HepG2 (cell line): ENCODE measurements around the gene SUPT4H1. TPM values are rescaled to one million over a fixed set of nuclear protein-coding genes. Genes with fewer than 3 reads are reported as not detected.

Experiments
- BCL3 ChIP-seq: sonication (generic); formaldehyde crosslinking; IDR thresholded peaks from 2 replicates; pipeline ENCODE4 v1.5.1; 2020; ENCODE audit warnings: mild to moderate bottlenecking, missing genetic modification reagents, moderate library complexity
- CHD2 ChIP-seq: IDR thresholded peaks from 2 replicates; pipeline ENCODE4 v1.6.1; 2011; ENCODE audit warnings: low read depth, low read length, improper control_type of control experiment
- CTCF ChIP-seq: sonication (generic); formaldehyde crosslinking; IDR thresholded peaks from 2 replicates; pipeline ENCODE4 v1.5.0; 2020; ENCODE audit warnings: mild to moderate bottlenecking, missing genetic modification reagents, moderate library complexity
- KDM2A ChIP-seq: sonication (generic); formaldehyde crosslinking; IDR thresholded peaks from 2 replicates; pipeline ENCODE4 v1.4.0; 2020; ENCODE audit warnings: low read depth, missing genetic modification reagents, borderline replicate concordance
- MNT ChIP-seq: fragments of 450-650 bp; IDR thresholded peaks from 2 replicates; pipeline ENCODE4 v1.6.1; 2016
- RAD21 ChIP-seq: fragments of 450-650 bp; formaldehyde crosslinking; IDR thresholded peaks from 2 replicates; pipeline ENCODE4 v1.5.0; 2020; ENCODE audit warnings: mild to moderate bottlenecking
- RELA ChIP-seq: sonication (generic); formaldehyde crosslinking; IDR thresholded peaks from 2 replicates; pipeline ENCODE4 v1.4.0; 2020; ENCODE audit warnings: missing genetic modification reagents
- SOX6 ChIP-seq, 2 experiments: fragments of 450-650 bp in 1 of 2; sonication (generic) in 1 of 2; formaldehyde crosslinking in 1 of 2; IDR thresholded peaks; 2 replicates each; pipeline versions ENCODE4 v1.4.0 to v1.6.1; 2017 to 2020; ENCODE audit warnings: antibody characterized with exemption in 1 of 2, mild to moderate bottlenecking in 1 of 2, missing genetic modification reagents in 1 of 2
- STAG1 ChIP-seq: sonication (generic); formaldehyde crosslinking; IDR thresholded peaks from 2 replicates; pipeline ENCODE4 v1.4.0; 2020; ENCODE audit warnings: missing genetic modification reagents
- TBX2 ChIP-seq: sonication (generic); formaldehyde crosslinking; IDR thresholded peaks from 2 replicates; pipeline ENCODE4 v1.5.0; 2020; ENCODE audit warnings: missing genetic modification reagents, mild to moderate bottlenecking, borderline replicate concordance
- TRIM22 ChIP-seq: fragments of 450-650 bp; IDR thresholded peaks from 2 replicates; pipeline ENCODE4 v1.6.1; 2017
- UBTF ChIP-seq: sonication (generic); formaldehyde crosslinking; IDR thresholded peaks from 2 replicates; pipeline ENCODE4 v1.4.0; 2020; ENCODE audit warnings: mild to moderate bottlenecking, missing genetic modification reagents
- YEATS2 ChIP-seq: sonication (generic); formaldehyde crosslinking; IDR thresholded peaks from 2 replicates; pipeline ENCODE4 v1.4.0; 2020; ENCODE audit warnings: missing genetic modification reagents, borderline replicate concordance
- ZNF614 ChIP-seq: IDR thresholded peaks from 2 replicates; pipeline ENCODE4 v1.6.1; 2018; ENCODE audit warnings: missing biosample characterization, missing genetic modification reagents, inconsistent platforms, borderline replicate concordance
- ZNF782 ChIP-seq: sonication (generic); formaldehyde crosslinking; IDR thresholded peaks from 2 replicates; pipeline ENCODE4 v1.4.0; 2020; ENCODE audit warnings: missing genetic modification reagents, mild to moderate bottlenecking, borderline replicate concordance
- polyA plus RNA-seq, 8 experiments: library from polyadenylated mRNA; depleted of rRNA in 3 of 8; stranded (reverse) in 7 of 8; unstranded in 1 of 8; fragments of >200 nt; fragmentation: Illumina TruSeq in 4 of 8; extraction: Trizol in 4 of 8; gene quantifications; 2 replicates each; pipeline versions ENCODE4 v1.2.1 to v1.2.3, GENCODE V29; 2011 to 2016; ENCODE audit warnings: low read depth in 4 of 8, missing spikeins in 1 of 8, mixed read lengths in 1 of 8; ENCODE audit not compliant: insufficient read depth in 1 of 8
- total RNA-seq, 5 experiments: library from RNA; depleted of rRNA; stranded (reverse); fragments of >200 nt; fragmentation: Illumina TruSeq; extraction: Trizol; gene quantifications; 2 replicates each; pipeline ENCODE4 v1.2.3, GENCODE V29; 2016; ENCODE audit warnings: low read depth in 1 of 5
- TF ChIP-seq, protein P1 (sequence below): IDR thresholded peaks from 2 replicates; pipeline ENCODE4 v1.4.0; 2020; ENCODE audit warnings: mild to moderate bottlenecking, missing genetic modification reagents

Gene SUPT4H1
- total and polyA plus RNA-seq, 2 of the 13 experiments (the other 11 are each of a cell fraction or from before 2014, with no cell fraction given), result 155 to 244 TPM

- TF ChIP-seq TBX2, result 0 out of 2 replicates have a peak, but pooled peaks have one; percentile 23
- peak; percentile 70; the same call in 1 of the 2 replicates for TF ChIP-seq RELA (CRISPR knock-in tag)
- peak; percentile 47; the same call in 1 of the 2 replicates for TF ChIP-seq ZNF614 (CRISPR knock-in tag)
- TF ChIP-seq KDM2A (CRISPR knock-in tag), result peak; percentile 61; the same call in 1 of the 2 replicates
- peak; percentile 99 for TF ChIP-seq CTCF (CRISPR knock-in tag)
- TF ChIP-seq CHD2, result no peak
- TF ChIP-seq, protein P1, sequence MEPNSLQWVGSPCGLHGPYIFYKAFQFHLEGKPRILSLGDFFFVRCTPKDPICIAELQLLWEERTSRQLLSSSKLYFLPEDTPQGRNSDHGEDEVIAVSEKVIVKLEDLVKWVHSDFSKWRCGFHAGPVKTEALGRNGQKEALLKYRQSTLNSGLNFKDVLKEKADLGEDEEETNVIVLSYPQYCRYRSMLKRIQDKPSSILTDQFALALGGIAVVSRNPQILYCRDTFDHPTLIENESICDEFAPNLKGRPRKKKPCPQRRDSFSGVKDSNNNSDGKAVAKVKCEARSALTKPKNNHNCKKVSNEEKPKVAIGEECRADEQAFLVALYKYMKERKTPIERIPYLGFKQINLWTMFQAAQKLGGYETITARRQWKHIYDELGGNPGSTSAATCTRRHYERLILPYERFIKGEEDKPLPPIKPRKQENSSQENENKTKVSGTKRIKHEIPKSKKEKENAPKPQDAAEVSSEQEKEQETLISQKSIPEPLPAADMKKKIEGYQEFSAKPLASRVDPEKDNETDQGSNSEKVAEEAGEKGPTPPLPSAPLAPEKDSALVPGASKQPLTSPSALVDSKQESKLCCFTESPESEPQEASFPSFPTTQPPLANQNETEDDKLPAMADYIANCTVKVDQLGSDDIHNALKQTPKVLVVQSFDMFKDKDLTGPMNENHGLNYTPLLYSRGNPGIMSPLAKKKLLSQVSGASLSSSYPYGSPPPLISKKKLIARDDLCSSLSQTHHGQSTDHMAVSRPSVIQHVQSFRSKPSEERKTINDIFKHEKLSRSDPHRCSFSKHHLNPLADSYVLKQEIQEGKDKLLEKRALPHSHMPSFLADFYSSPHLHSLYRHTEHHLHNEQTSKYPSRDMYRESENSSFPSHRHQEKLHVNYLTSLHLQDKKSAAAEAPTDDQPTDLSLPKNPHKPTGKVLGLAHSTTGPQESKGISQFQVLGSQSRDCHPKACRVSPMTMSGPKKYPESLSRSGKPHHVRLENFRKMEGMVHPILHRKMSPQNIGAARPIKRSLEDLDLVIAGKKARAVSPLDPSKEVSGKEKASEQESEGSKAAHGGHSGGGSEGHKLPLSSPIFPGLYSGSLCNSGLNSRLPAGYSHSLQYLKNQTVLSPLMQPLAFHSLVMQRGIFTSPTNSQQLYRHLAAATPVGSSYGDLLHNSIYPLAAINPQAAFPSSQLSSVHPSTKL (CRISPR knock-in tag), result peak; percentile 43
- no peak for TF ChIP-seq TRIM22
- TF ChIP-seq MNT, result peak; percentile 98
- no peak for TF ChIP-seq BCL3 (CRISPR knock-in tag)
- TF ChIP-seq RAD21, result peak; percentile 96
- TF ChIP-seq YEATS2 (CRISPR knock-in tag), result peak; percentile 51; the same call in 1 of the 2 replicates
- peak; percentile 99 for TF ChIP-seq STAG1 (CRISPR knock-in tag)
- no peak for TF ChIP-seq UBTF (CRISPR knock-in tag)
- TF ChIP-seq SOX6 (IDR thresholded peaks at IDR 0.05), result no peak
- TF ChIP-seq SOX6 (CRISPR knock-in tag; IDR thresholded peaks at IDR 0.05), result peak; percentile 46; the same call in 1 of the 2 replicates
- TF ChIP-seq ZNF782 (CRISPR knock-in tag), result no peak
Measured at GRCh38 chr17:58317421-58318064, 34.5 kb downstream of the SUPT4H1 start (continued).
